Retina (tissue), 1 donor: ENCODE results near the gene IMMT.
"Not testable (repeated sequence)": the region's sequence is repeated elsewhere in the genome, so short reads cannot be mapped to it uniquely, and the experiment has no call there.

Source experiments
- DNase-seq: peaks from one replicate; pipeline ENCODE4 v3.0.0-alpha.2; 2016

IMMT gene

GRCh38 chr2:86226070-86226469, 30.8 kb upstream of the IMMT start:
- no peak for DNase-seq

GRCh38 chr2:86225581-86225980, 30.3 kb upstream of the IMMT start:
- no peak for DNase-seq

- DNase-seq = peak; percentile 26
These were observed 29.5 kb upstream of the IMMT start for GRCh38 chr2:86224645-86225355.

GRCh38 chr2:86223927-86224560, 28.8 kb upstream of the IMMT start:
- peak; percentile 66 for DNase-seq

- peak; percentile 76 for DNase-seq
These were observed 28.1 kb upstream of the IMMT start for GRCh38 chr2:86223140-86223926.

GRCh38 chr2:86221066-86221684, 25.9 kb upstream of the IMMT start:
- peak; percentile 63 for DNase-seq

- DNase-seq = no peak
These were observed 24.6 kb upstream of the IMMT start for GRCh38 chr2:86219896-86220295.

- no peak for DNase-seq
These were observed 22.9 kb upstream of the IMMT start for GRCh38 chr2:86218124-86218523.

- no peak for DNase-seq
These were observed 21.6 kb upstream of the IMMT start for GRCh38 chr2:86216575-86217555.

GRCh38 chr2:86214503-86214832, 19.2 kb upstream of the IMMT start:
- DNase-seq = no peak

- DNase-seq = no peak
These were observed 18.6 kb upstream of the IMMT start for GRCh38 chr2:86213699-86214502.

- no peak for DNase-seq
These were observed 17.8 kb upstream of the IMMT start for GRCh38 chr2:86213056-86213455.

GRCh38 chr2:86211796-86212188, 16.5 kb upstream of the IMMT start:
- DNase-seq = no peak

- no peak for DNase-seq
These were observed 16.0 kb upstream of the IMMT start for GRCh38 chr2:86211033-86211795.

GRCh38 chr2:86204458-86204857, 9.2 kb upstream of the IMMT start:
- DNase-seq = no peak

- no peak for DNase-seq
These were observed 8.4 kb upstream of the IMMT start for GRCh38 chr2:86203614-86204013.

GRCh38 chr2:86202702-86203101, 7.4 kb upstream of the IMMT start:
- DNase-seq = no peak

- no peak for DNase-seq
These were observed 7.1 kb upstream of the IMMT start for GRCh38 chr2:86202336-86202692.

- DNase-seq = no peak
These were observed 6.5 kb upstream of the IMMT start for GRCh38 chr2:86201671-86202335.

- DNase-seq = not testable (repeated sequence)
These were observed 5.3 kb upstream of the IMMT start for GRCh38 chr2:86200564-86200963.
